CD4-positive, alpha-beta T cell treated with Interleukin-6 at 100 ng/mL for 8 hours (primary cell): ENCODE measurements around the gene NLRC5.

ENCODE experiments used
- DNase-seq: peaks from one replicate; pipeline ENCODE4 v3.0.0-alpha.2; 2020; ENCODE audit warnings: mixed read lengths, low spot score

The NLRC5 gene

GRCh38 chr16:57025941-57026777, 36.8 kb downstream of the NLRC5 start:
- no peak for DNase-seq

GRCh38 chr16:57026778-57027062, 37.4 kb downstream of the NLRC5 start:
- DNase-seq, result no peak

- DNase-seq, result no peak
Measured at GRCh38 chr16:57027067-57027466, 37.7 kb downstream of the NLRC5 start.

- DNase-seq, result no peak
Measured at GRCh38 chr16:57028086-57028485, 38.7 kb downstream of the NLRC5 start.

GRCh38 chr16:57029161-57030160, 40.1 kb downstream of the NLRC5 start:
- no peak for DNase-seq

- DNase-seq, result no peak
Measured at GRCh38 chr16:57030346-57030902, 41.1 kb downstream of the NLRC5 start.

GRCh38 chr16:57031156-57031555, 41.8 kb downstream of the NLRC5 start:
- no peak for DNase-seq

- DNase-seq, result no peak
Measured at GRCh38 chr16:57032346-57032745, 43.0 kb downstream of the NLRC5 start.

GRCh38 chr16:57032931-57033330, 43.6 kb downstream of the NLRC5 start:
- DNase-seq, result no peak

GRCh38 chr16:57036315-57036714, 47.0 kb downstream of the NLRC5 start:
- no peak for DNase-seq

GRCh38 chr16:57036945-57037344, 47.6 kb downstream of the NLRC5 start:
- DNase-seq, result no peak

- DNase-seq, result no peak
Measured at GRCh38 chr16:57038166-57038565, 48.8 kb downstream of the NLRC5 start.

GRCh38 chr16:57039148-57039812, 49.9 kb downstream of the NLRC5 start:
- DNase-seq, result peak; percentile 50

GRCh38 chr16:57041182-57042156, 52.1 kb downstream of the NLRC5 start:
- DNase-seq, result peak; percentile 90

- DNase-seq, result peak; percentile 79
Measured at GRCh38 chr16:57042157-57043111, 53.1 kb downstream of the NLRC5 start.

GRCh38 chr16:57043248-57043647, 53.9 kb downstream of the NLRC5 start:
- DNase-seq, result no peak

GRCh38 chr16:57044931-57045693, 55.8 kb downstream of the NLRC5 start:
- DNase-seq, result no peak

GRCh38 chr16:57045694-57046381, 56.5 kb downstream of the NLRC5 start:
- peak; percentile 42 for DNase-seq
